ENCODE measurements around the gene C1orf198. TPM values are rescaled to one million over a fixed set of nuclear protein-coding genes. Genes with fewer than 3 reads are reported as not detected.

The C1orf198 gene
- total RNA-seq, 6 experiments from 2014 or later: 72.4 to 118 (median 88.4) TPM

DNA sequence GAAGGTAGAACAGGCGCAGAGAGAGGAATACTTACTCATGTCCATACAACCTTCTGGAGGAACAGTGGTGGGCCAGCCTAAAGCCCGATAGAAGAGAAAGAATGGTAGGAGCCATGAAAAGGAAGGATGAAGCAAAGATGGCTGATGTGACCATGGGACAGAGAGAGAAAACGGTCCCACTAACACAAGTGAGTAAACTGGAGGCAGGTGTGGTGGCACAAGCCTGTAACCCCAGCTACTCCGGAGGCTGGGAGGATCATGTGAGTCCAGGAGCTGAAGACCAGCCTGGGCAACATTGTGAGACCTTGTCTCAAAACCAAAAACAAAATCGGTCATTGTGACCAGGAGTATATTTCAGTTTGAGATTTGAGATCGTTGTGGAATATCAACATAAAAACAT is 49.4 kb downstream of the C1orf198 start:
- Mint-ChIP-seq H3K27ac (no peak overlapping the region), H3K4me1 (ENCODE audit: low read depth) (peaks cover 26% of the 10 kb centered on the region), H3K9me3 (peaks cover 2% of the 10 kb centered on the region; the same call in 1 of the 2 replicates), H3K27me3 (ENCODE audit: insufficient read depth) (peaks cover 1% of the 10 kb centered on the region; the same call in 1 of the 2 replicates), H3K36me3 (ENCODE audit: low read depth) (no peaks in the 10 kb centered on the region; the same call in 1 of the 2 replicates), H3K4me3 (no peak overlapping the region)
- TF ChIP-seq, protein P1, sequence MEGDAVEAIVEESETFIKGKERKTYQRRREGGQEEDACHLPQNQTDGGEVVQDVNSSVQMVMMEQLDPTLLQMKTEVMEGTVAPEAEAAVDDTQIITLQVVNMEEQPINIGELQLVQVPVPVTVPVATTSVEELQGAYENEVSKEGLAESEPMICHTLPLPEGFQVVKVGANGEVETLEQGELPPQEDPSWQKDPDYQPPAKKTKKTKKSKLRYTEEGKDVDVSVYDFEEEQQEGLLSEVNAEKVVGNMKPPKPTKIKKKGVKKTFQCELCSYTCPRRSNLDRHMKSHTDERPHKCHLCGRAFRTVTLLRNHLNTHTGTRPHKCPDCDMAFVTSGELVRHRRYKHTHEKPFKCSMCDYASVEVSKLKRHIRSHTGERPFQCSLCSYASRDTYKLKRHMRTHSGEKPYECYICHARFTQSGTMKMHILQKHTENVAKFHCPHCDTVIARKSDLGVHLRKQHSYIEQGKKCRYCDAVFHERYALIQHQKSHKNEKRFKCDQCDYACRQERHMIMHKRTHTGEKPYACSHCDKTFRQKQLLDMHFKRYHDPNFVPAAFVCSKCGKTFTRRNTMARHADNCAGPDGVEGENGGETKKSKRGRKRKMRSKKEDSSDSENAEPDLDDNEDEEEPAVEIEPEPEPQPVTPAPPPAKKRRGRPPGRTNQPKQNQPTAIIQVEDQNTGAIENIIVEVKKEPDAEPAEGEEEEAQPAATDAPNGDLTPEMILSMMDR (IDR thresholded peaks at IDR 0.05): no peak
- DNase-seq: no peak

- Mint-ChIP-seq H3K27me3 (ENCODE audit: insufficient read depth) (peaks cover 1% of the 10 kb centered on the region; the same call in 1 of the 2 replicates), H3K4me1 (ENCODE audit: low read depth) (peaks cover 21% of the 10 kb centered on the region), H3K27ac (no peak overlapping the region), H3K4me3 (no peak overlapping the region), H3K36me3 (ENCODE audit: low read depth) (peaks cover 2% of the 10 kb centered on the region; the same call in 1 of the 2 replicates), H3K9me3 (peaks cover 7% of the 10 kb centered on the region)
- no peak for DNase-seq
- TF ChIP-seq, protein P1 (IDR thresholded peaks at IDR 0.05): no peak
Measured at GRCh38 chr1:230818367-230818766, 50.0 kb downstream of the C1orf198 start.

DNA sequence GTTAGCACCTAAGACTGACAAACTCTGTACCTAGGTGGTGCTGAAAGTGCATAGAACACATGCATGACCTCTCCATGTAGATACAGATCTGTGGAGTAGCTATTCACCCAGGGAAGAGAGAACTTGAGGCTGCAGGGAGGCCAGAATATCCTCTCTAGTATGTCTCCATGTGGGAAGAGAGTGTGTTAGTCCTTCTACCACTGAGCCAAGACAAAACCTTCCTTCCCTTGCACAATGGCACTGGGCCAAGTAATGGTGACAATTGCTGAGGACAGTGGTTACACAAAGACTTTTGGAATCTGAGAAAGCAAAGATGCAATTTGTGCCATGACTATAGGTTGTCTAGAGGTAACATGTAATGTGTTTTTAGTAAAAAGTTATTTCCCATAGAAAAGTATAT is 52.3 kb downstream of the C1orf198 start:
- H3K27me3 Mint-ChIP-seq (ENCODE audit: insufficient read depth): peaks cover 1% of the 10 kb centered on the region; the same call in 1 of the 2 replicates
- H3K36me3 Mint-ChIP-seq (ENCODE audit: low read depth): peaks cover 14% of the 10 kb centered on the region

GRCh38 chr1:230814949-230815692 is 53.2 kb downstream of the C1orf198 start:
- Mint-ChIP-seq H3K4me3 (no peak overlapping the region), H3K9me3 (peaks cover 19% of the 10 kb centered on the region), H3K36me3 (ENCODE audit: low read depth) (peaks cover 14% of the 10 kb centered on the region), H3K4me1 (ENCODE audit: low read depth) (no peaks in the 10 kb centered on the region), H3K27ac (no peak overlapping the region), H3K27me3 (ENCODE audit: insufficient read depth) (peaks cover 1% of the 10 kb centered on the region; the same call in 1 of the 2 replicates)
- TF ChIP-seq, protein P1 (IDR thresholded peaks at IDR 0.05): no peak
- no peak for DNase-seq

More for the DNA sequence above, 52.3 kb downstream of the C1orf198 start:
- no peak overlapping the region for H3K27ac Mint-ChIP-seq
- H3K4me3 Mint-ChIP-seq: no peak overlapping the region
- TF ChIP-seq, protein P1 (IDR thresholded peaks at IDR 0.05): no peak
- H3K9me3 Mint-ChIP-seq: peaks cover 19% of the 10 kb centered on the region
- DNase-seq: no peak
- H3K4me1 Mint-ChIP-seq (ENCODE audit: low read depth): no peaks in the 10 kb centered on the region

GRCh38 chr1:230812568-230812967 is 55.8 kb downstream of the C1orf198 start:
- no peak for DNase-seq
- Mint-ChIP-seq H3K27ac (no peak overlapping the region), H3K4me3 (no peak overlapping the region), H3K27me3 (ENCODE audit: insufficient read depth) (peaks cover 1% of the 10 kb centered on the region; the same call in 1 of the 2 replicates), H3K4me1 (ENCODE audit: low read depth) (peaks cover 11% of the 10 kb centered on the region), H3K9me3 (peaks cover 19% of the 10 kb centered on the region), H3K36me3 (ENCODE audit: low read depth) (peaks cover 14% of the 10 kb centered on the region)
- TF ChIP-seq, protein P1 (IDR thresholded peaks at IDR 0.05): no peak
